CD4-positive, alpha-beta T cell (primary cell): ENCODE data around the gene LYZL2. TPM values are rescaled to one million over a fixed set of nuclear protein-coding genes. Genes with fewer than 3 reads are reported as not detected.
"Not testable (repeated sequence)": the region's sequence is repeated elsewhere in the genome, so short reads cannot be mapped to it uniquely, and the experiment has no call there.

Source experiments
- ATAC-seq: fragments of 200-7000 bp; cut with Tn5 transposase; one replicate; pipeline ENCODE4 v1.10.0; 2022; ENCODE audit warnings: mild to moderate bottlenecking; ENCODE audit not compliant: poor library complexity
- CTCF ChIA-PET: fragments of 350-600 bp; sonication (Branson Sonifier 250); formaldehyde crosslinking; loops from one replicate; lab custom pipeline; 2021; ENCODE audit warnings: antibody characterized with exemption, inconsistent platforms; lab: Charles Lee
- POLR2A ChIA-PET: fragments of 350-600 bp; sonication (Branson Sonifier 250); formaldehyde crosslinking; loops from one replicate; lab custom pipeline; 2021; ENCODE audit warnings: antibody characterized with exemption, inconsistent platforms; lab: Charles Lee
- DNase-seq, 14 experiments: peaks; one replicate each; pipeline ENCODE4 v3.0.0-alpha.2; 2013 to 2020; ENCODE audit warnings: mixed read lengths in 2 of 14
- H3K27ac ChIP-seq, 2 donors: one replicate each; pipeline versions ENCODE4 v1.5.1 to v1.7.0; 2013; ENCODE audit warnings: low read length in 2 of 2, low read depth in 1 of 2, mild to moderate bottlenecking in 1 of 2
- H3K27me3 ChIP-seq, 2 experiments: 1 replicate in 1 of 2; 2 replicates in 1 of 2; pipeline versions ENCODE4 v1.6.1 to v1.7.0; 2013; ENCODE audit warnings: low read length in 2 of 2, control low read depth in 1 of 2, mild to moderate bottlenecking in 1 of 2, moderate library complexity in 1 of 2; ENCODE audit not compliant: insufficient read depth in 2 of 2, control insufficient read depth in 1 of 2
- H3K36me3 ChIP-seq: one replicate; pipeline ENCODE4 v1.6.1; 2013; ENCODE audit warnings: low read length, control low read depth; ENCODE audit not compliant: insufficient read depth
- H3K4me1 ChIP-seq: one replicate; pipeline ENCODE4 v1.6.1; 2013; ENCODE audit warnings: low read length, control low read depth; ENCODE audit not compliant: insufficient read depth
- H3K4me3 ChIP-seq: one replicate; pipeline ENCODE4 v1.5.1; 2013; ENCODE audit warnings: mild to moderate bottlenecking, low read length, moderate library complexity
- H3K9me3 ChIP-seq, 2 experiments: 1 replicate in 1 of 2; 2 replicates in 1 of 2; pipeline versions ENCODE4 v1.6.1 to v1.7.0; 2013; ENCODE audit warnings: low read length in 2 of 2, mild to moderate bottlenecking in 2 of 2, control low read depth in 1 of 2, moderate library complexity in 1 of 2; ENCODE audit not compliant: control insufficient read depth in 1 of 2, insufficient read depth in 1 of 2
- H3K27ac Mint-ChIP-seq: one replicate; pipeline ENCODE4 v1.8.0; 2020; ENCODE audit warnings: mixed read lengths
- H3K27me3 Mint-ChIP-seq: one replicate; pipeline ENCODE4 v1.8.0; 2021; ENCODE audit warnings: mixed read lengths
- H3K36me3 Mint-ChIP-seq: one replicate; pipeline ENCODE4 v1.8.0; 2021; ENCODE audit warnings: low read depth, mixed read lengths
- H3K4me1 Mint-ChIP-seq: one replicate; pipeline ENCODE4 v1.8.0; 2021; ENCODE audit warnings: low read depth, mixed read lengths
- H3K4me3 Mint-ChIP-seq: one replicate; pipeline ENCODE4 v1.8.0; 2020; ENCODE audit warnings: mild to moderate bottlenecking, mixed read lengths
- H3K9me3 Mint-ChIP-seq: one replicate; pipeline ENCODE4 v1.8.0; 2020; ENCODE audit warnings: mixed read lengths
- CTCF ChIP-seq: fragments of 200-600 bp; IDR thresholded peaks from one replicate; pipeline ENCODE4 v1.8.0; 2022; ENCODE audit warnings: antibody characterized with exemption, mild to moderate bottlenecking
- intact Hi-C, 2 experiments: fragments of 100-400 bp; cut with DNase I in 1 of 2; cut with micrococcal nuclease in 1 of 2; formaldehyde crosslinking; loops; one replicate each; pipeline versions ENCODE4 v1.15.1 to v1.9.0; 2023 to 2025; cut with DNase I, micrococcal nuclease
- total RNA-seq, 174 experiments: library from RNA in 2 of 174; stranded (reverse) in 2 of 174; gene quantifications; one replicate each; pipeline ENCODE4 v1.2.3 and lab custom pipeline; 2021 to 2026

Gene LYZL2
- total RNA-seq, 2 experiments from 2014 or later: not detected

- H3K4me1 Mint-ChIP-seq, H3K36me3 Mint-ChIP-seq, H3K27ac ChIP-seq, ATAC-seq, H3K9me3 Mint-ChIP-seq, H3K36me3 ChIP-seq, CTCF ChIA-PET, H3K4me1 ChIP-seq, H3K9me3 ChIP-seq, intact Hi-C loops, H3K4me3 Mint-ChIP-seq, H3K27me3 ChIP-seq, H3K4me3 ChIP-seq, POLR2A ChIA-PET, H3K27ac Mint-ChIP-seq, DNase-seq: not testable (repeated sequence)
- peaks cover 30% of the 10 kb centered on the region for H3K27me3 Mint-ChIP-seq
These were observed 33.9 kb upstream of the LYZL2 start for GRCh38 chr10:30663403-30663802.

DNA sequence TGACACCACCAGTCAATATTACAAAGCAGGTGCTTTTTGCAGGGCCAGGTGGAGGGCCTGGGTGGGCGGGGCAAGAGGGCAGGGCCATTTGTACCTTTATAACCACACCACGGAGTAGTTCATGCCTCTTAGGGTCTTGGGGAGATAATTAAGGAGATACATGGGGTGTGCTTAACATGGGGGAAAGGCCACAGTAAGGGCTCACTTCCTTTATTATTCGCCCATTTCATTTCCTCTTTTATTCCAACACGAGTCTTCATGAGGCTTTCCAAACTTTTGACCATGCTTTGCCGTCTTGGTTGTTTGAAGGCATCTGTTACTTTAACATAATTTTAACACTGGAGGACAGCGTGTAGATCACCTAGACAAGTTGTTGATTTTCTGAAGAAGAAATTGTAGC, 33.3 kb upstream of the LYZL2 start:
- DNase-seq: peak in 1 of 14 experiments; percentile 13
- Histone ChIP-seq H3K27me3 (no peaks in the 10 kb centered on the region), H3K4me3 (no peak overlapping the region), H3K27ac (no peak overlapping the region), H3K9me3 (no peaks in the 10 kb centered on the region), H3K36me3 (no peaks in the 10 kb centered on the region), H3K4me1 (no peaks in the 10 kb centered on the region)
- Mint-ChIP-seq H3K9me3 (no peaks in the 10 kb centered on the region), H3K27ac (no peak overlapping the region), H3K27me3 (peaks cover 36% of the 10 kb centered on the region), H3K4me1 (no peaks in the 10 kb centered on the region), H3K4me3 (no peak overlapping the region), H3K36me3 (no peaks in the 10 kb centered on the region)
- POLR2A ChIA-PET: no interaction called here
- CTCF ChIA-PET: no interaction called here
- intact Hi-C loops: no loop called here
- no peak for ATAC-seq
- TF ChIP-seq CTCF: no peak

DNA sequence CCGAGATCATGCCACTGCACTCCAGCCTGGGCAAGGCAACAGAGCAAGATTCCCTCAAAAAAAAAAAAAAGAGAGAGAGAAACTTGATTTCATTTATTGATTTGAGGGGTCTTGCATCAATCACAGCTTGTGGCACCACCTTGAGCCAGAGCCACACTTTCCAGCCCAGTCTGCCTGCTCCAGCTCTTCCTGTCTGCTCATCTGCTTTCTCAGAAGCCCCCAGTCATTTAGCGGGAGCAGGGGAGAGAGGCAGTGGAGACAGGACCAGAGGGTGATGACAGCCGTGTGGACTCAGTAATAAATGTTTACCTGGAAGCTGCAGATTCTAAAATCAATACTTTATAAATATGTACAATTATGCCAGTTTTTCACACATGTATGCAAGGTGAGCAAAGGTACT, 30.8 kb upstream of the LYZL2 start:
- CTCF ChIA-PET: interaction anchor here (1.2 kb wide), 1 partner anchor 20 kb away, joined by 4 read pairs; no protein-coding TSS in a partner anchor
- H3K27ac Mint-ChIP-seq, H3K27ac ChIP-seq, ATAC-seq, H3K9me3 ChIP-seq, H3K4me1 Mint-ChIP-seq, H3K4me3 Mint-ChIP-seq, DNase-seq, H3K4me1 ChIP-seq, H3K4me3 ChIP-seq, intact Hi-C loops, POLR2A ChIA-PET, H3K9me3 Mint-ChIP-seq, H3K36me3 Mint-ChIP-seq, H3K36me3 ChIP-seq: not testable (repeated sequence)
- peaks cover 54% of the 10 kb centered on the region for H3K27me3 Mint-ChIP-seq
- H3K27me3 ChIP-seq: peaks cover 4 to 11% of the 10 kb centered on the region in 2 experiments

GRCh38 chr10:30656233-30656632, 26.7 kb upstream of the LYZL2 start:
- H3K4me3 ChIP-seq: no peak overlapping the region
- ChIA-PET POLR2A (no interaction called here), CTCF (interaction anchor here (2.5 kb wide), 1 partner anchor 17 kb away, joined by 8 read pairs; no protein-coding TSS in a partner anchor)
- peaks cover 4 to 15% of the 10 kb centered on the region in 2 experiments for H3K27me3 ChIP-seq
- H3K9me3 Mint-ChIP-seq: no peaks in the 10 kb centered on the region
- ATAC-seq: no peak
- H3K27me3 Mint-ChIP-seq: peaks cover 60% of the 10 kb centered on the region
- no peak for TF ChIP-seq CTCF
- no peaks in the 10 kb centered on the region for H3K4me1 ChIP-seq
- no peaks in the 10 kb centered on the region for H3K36me3 ChIP-seq
- intact Hi-C loops: no loop called here
- no peaks in the 10 kb centered on the region for H3K4me1 Mint-ChIP-seq
- H3K36me3 Mint-ChIP-seq: no peaks in the 10 kb centered on the region
- H3K9me3 ChIP-seq: no peaks in the 10 kb centered on the region
- DNase-seq: no peak
- H3K27ac Mint-ChIP-seq: no peak overlapping the region
- no peak overlapping the region for H3K27ac ChIP-seq
- H3K4me3 Mint-ChIP-seq: no peak overlapping the region

GRCh38 chr10:30655001-30655400, 25.4 kb upstream of the LYZL2 start:
- H3K36me3 Mint-ChIP-seq, H3K27ac Mint-ChIP-seq, H3K4me3 ChIP-seq, ATAC-seq, H3K4me1 Mint-ChIP-seq, H3K4me1 ChIP-seq, H3K9me3 ChIP-seq, H3K36me3 ChIP-seq, POLR2A ChIA-PET, H3K9me3 Mint-ChIP-seq, DNase-seq, intact Hi-C loops, H3K4me3 Mint-ChIP-seq, H3K27ac ChIP-seq: not testable (repeated sequence)
- peaks cover 4 to 15% of the 10 kb centered on the region in 2 experiments for H3K27me3 ChIP-seq
- CTCF ChIA-PET: interaction anchor here (2.5 kb wide), 1 partner anchor 15 kb away, joined by 8 read pairs; no protein-coding TSS in a partner anchor
- peaks cover 59% of the 10 kb centered on the region for H3K27me3 Mint-ChIP-seq
